Adipocyte (in vitro differentiated cells): Measurements from ENCODE around the gene STK32C.
"Not testable (repeated sequence)": the region's sequence is repeated elsewhere in the genome, so short reads cannot be mapped to it uniquely, and the experiment has no call there.

Experiments
- DNase-seq: peaks from one replicate; pipeline ENCODE4 v3.0.0-alpha.2; 2015; ENCODE audit warnings: low read depth
- H3K27me3 ChIP-seq: replicated peaks from 2 replicates; pipeline ENCODE4 v1.7.0; 2013; ENCODE audit warnings: mild to moderate bottlenecking, low read length, moderate library complexity; ENCODE audit not compliant: control insufficient read depth, insufficient read depth
- H3K36me3 ChIP-seq: 2 replicates; pipeline ENCODE4 v1.7.0; 2013; ENCODE audit warnings: low read length, mild to moderate bottlenecking, moderate library complexity; ENCODE audit not compliant: control insufficient read depth, insufficient read depth, severe bottlenecking
- H3K4me1 ChIP-seq: 2 replicates; pipeline ENCODE4 v1.7.0; 2013; ENCODE audit warnings: mild to moderate bottlenecking, low read length, moderate library complexity; ENCODE audit not compliant: control insufficient read depth, insufficient read depth
- H3K4me3 ChIP-seq: 2 replicates; pipeline ENCODE4 v1.7.0; 2013; ENCODE audit warnings: mild to moderate bottlenecking, low read length, moderate library complexity
- H3K9ac ChIP-seq: 2 replicates; pipeline ENCODE4 v1.7.0; 2013; ENCODE audit warnings: mild to moderate bottlenecking, low read length, moderate library complexity
- H3K9me3 ChIP-seq: 2 replicates; pipeline ENCODE4 v1.7.0; 2013; ENCODE audit warnings: mild to moderate bottlenecking, low read length, moderate library complexity; ENCODE audit not compliant: control insufficient read depth

STK32C gene

DNA sequence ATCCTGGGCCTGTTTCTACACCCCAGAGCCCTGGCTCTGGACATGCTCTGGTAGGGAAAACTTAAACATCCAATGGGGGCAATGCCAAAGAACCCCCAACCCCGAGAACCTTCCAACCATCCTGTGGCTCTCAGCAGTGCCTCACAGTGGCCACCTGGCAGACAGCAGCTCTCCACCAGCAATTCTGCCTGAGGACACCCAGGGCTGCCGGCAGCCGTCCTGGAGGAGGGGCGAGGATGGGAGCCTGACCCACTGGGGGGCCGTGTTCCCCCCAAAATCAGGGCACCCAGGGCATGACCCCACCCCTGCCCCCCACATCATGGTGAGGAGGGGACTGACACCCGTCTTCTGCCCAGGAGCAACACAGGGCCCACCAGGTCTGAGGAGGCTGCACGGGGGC is 88.3 kb downstream of the STK32C start:
- DNase-seq, result no peak
- Histone ChIP-seq H3K36me3 (no peaks in the 10 kb centered on the region), H3K9me3 (no peaks in the 10 kb centered on the region), H3K4me1 (no peaks in the 10 kb centered on the region), H3K27me3 (no peaks in the 10 kb centered on the region), H3K9ac (no peak overlapping the region), H3K4me3 (no peak overlapping the region)

- not testable (repeated sequence) for H3K4me3 ChIP-seq, H3K36me3 ChIP-seq, H3K9me3 ChIP-seq, H3K9ac ChIP-seq, H3K4me1 ChIP-seq, DNase-seq, H3K27me3 ChIP-seq
Observed at GRCh38 chr10:132216441-132216840, 91.3 kb downstream of the STK32C start.

- Histone ChIP-seq H3K36me3 (no peaks in the 10 kb centered on the region), H3K4me3 (no peak overlapping the region), H3K27me3 (no peaks in the 10 kb centered on the region), H3K9ac (no peak overlapping the region), H3K4me1 (no peaks in the 10 kb centered on the region), H3K9me3 (peaks cover 7% of the 10 kb centered on the region)
- no peak for DNase-seq
Observed at GRCh38 chr10:132213917-132214316, 93.8 kb downstream of the STK32C start.

DNA sequence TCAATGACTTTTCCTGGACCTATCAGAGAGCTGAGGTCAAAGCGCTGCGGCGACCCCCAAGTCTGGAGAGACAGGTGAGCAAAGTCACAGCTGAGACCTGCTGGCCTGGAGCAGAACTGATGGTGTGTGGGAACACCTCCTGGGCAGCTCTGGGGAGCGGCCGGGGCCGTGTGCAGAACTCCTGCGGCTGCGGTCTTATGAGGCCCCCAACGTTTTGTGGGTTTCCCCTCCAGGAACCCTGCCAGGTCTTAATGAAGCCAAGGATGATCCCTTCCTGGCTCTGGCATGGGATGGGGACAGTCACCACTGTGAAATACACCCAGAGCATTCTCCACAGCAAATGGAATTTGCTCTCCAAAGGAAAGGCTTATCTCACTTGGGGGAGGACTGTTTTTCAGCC is 94.9 kb downstream of the STK32C start:
- Histone ChIP-seq H3K27me3 (no peaks in the 10 kb centered on the region), H3K9me3 (peaks cover 7% of the 10 kb centered on the region), H3K36me3 (no peaks in the 10 kb centered on the region), H3K4me1 (no peaks in the 10 kb centered on the region), H3K9ac (no peak overlapping the region), H3K4me3 (no peak overlapping the region)
- no peak for DNase-seq

DNA sequence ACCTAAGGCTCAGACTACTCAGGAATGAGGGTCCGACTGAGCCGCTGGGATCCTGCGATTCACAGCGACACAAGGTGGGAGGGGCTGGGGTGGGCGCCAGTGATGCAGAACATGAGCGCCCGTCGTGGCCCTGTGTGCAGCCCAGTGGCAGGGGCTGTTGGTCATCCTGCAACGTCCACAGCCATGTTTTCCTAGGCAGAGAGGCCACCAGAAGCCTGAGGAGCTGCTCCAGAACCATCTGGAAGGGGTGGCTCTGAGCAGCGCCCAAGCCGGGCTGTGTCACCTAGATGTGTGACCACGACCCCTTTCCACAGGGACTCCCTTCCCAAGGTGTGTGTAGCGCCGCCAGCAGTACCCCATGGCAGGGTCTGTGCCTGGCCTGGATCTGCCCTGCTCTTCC is 96.5 kb downstream of the STK32C start:
- no peak for DNase-seq
- Histone ChIP-seq H3K4me3 (no peak overlapping the region), H3K36me3 (no peaks in the 10 kb centered on the region), H3K27me3 (no peaks in the 10 kb centered on the region), H3K9me3 (peaks cover 7% of the 10 kb centered on the region), H3K9ac (no peak overlapping the region), H3K4me1 (no peaks in the 10 kb centered on the region)

GRCh38 chr10:132210766-132211165 is 97.0 kb downstream of the STK32C start:
- Histone ChIP-seq H3K4me3 (no peak overlapping the region), H3K27me3 (no peaks in the 10 kb centered on the region), H3K9me3 (peaks cover 7% of the 10 kb centered on the region), H3K36me3 (no peaks in the 10 kb centered on the region), H3K9ac (no peak overlapping the region), H3K4me1 (no peaks in the 10 kb centered on the region)
- no peak for DNase-seq

DNA sequence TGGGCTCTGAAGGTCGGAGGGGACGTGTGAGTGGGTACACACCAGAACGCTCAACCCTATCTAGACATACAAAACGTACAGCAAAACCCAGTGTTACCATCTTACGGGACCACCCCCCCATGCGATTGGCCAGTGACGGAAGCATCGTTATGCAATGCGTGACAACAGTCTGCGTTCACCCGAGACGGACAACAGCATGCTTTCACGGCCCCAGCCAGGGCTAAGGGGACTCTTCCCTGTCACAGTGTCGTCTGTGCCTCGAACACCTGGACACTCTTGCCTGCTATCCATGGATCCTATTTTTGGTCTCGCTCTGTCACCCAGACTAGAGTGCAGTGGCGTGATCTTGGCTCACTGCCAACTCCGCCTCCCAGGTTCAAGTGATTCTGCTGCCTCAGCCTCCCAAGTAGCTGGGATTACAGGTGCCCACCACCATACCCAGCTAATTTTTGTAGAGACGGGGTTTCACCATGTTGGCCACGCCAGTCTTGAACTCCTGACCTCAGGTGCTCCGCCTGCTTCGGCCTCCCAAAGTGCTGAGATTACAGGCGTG is 97.7 kb downstream of the STK32C start:
- peaks cover 7% of the 10 kb centered on the region for H3K9me3 ChIP-seq
- no peak overlapping the region for H3K9ac ChIP-seq
- DNase-seq, result no peak
- no peak overlapping the region for H3K4me3 ChIP-seq
- no peaks in the 10 kb centered on the region for H3K36me3 ChIP-seq
- H3K27me3 ChIP-seq, result no peaks in the 10 kb centered on the region
- no peaks in the 10 kb centered on the region for H3K4me1 ChIP-seq

GRCh38 chr10:132209130-132209529 is 98.6 kb downstream of the STK32C start:
- Histone ChIP-seq H3K9ac (no peak overlapping the region), H3K4me1 (no peaks in the 10 kb centered on the region), H3K27me3 (no peaks in the 10 kb centered on the region), H3K36me3 (no peaks in the 10 kb centered on the region), H3K4me3 (no peak overlapping the region), H3K9me3 (peaks cover 7% of the 10 kb centered on the region)
- peak; percentile 30 for DNase-seq

DNA sequence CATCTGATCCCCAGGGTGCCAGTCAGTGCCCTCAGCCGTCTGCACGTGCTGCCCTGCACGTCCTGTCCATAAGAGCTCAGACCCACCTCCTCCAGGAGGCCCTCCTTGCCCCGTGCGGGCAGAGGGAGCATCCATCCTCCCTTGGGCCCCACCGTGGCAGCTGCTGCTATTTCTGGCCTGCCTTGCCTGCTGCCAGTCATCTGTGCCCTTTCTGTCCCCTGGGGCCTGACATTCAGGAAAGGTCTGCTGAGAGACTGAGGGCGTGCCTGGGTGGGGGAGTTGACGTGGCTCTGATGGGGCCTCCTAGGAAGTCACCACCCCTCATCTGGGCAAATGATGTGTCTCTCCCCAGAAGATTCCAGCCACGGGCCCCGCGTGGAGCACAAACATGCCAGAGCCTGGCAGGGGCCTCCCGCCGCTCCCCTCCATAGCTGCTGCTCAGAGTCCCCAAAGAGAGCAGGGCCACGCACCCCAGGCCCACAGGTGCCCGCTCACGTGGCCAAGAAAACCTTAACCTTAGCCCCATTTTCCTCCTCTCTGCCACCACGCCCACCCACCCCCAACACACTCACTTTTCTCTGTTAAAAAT is 99.2 kb downstream of the STK32C start:
- DNase-seq, result no peak
- Histone ChIP-seq H3K27me3 (no peaks in the 10 kb centered on the region), H3K9ac (no peak overlapping the region), H3K9me3 (peaks cover 4% of the 10 kb centered on the region), H3K4me3 (no peak overlapping the region), H3K4me1 (no peaks in the 10 kb centered on the region), H3K36me3 (no peaks in the 10 kb centered on the region)

DNA sequence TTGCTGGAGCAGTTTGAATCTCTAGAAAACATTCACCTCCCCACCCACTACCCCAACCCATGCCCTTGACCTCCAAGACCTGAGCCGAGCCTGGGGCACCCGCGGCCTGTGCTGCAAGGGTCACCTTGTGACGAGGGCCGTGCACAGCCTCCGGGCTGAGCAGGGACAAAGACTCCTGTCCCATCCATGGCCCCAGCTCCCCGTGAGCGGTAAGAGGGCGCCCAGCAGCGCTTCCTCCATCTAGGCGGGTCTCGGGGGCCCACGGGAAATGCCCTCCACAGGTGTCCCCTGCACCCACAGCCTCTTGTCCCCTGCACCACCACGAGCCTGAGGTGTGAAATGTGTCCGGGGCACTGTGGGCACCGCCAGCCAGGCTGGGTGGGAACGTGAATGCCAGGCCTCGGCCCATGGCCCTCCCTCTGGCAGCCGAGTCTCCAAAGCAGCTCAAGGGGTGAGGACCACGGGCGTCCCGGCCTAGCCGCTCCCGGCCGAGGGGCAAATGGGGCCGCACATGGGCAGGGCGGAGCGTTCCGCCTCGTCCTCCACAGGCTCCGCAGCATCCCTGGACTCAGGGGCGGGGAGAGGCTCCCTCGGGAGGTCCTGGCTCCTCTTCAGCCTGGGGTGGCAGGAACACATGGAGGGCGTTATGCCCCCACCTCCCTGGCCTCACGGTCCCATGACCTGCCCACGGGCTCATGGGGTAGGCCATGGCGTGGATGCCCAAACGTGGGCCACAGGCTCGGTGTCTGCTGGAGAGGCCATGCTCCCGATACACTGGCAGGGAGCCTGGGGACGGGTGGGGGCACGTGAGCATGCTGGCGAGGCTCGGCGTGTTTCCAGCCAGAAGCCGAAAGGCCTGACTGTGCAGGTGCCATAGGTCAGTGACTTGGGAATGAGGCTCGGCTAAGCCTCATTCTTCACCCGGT is 100.0 kb downstream of the STK32C start:
- Histone ChIP-seq H3K36me3 (peaks cover 2% of the 10 kb centered on the region), H3K9ac (no peak overlapping the region), H3K9me3 (no peaks in the 10 kb centered on the region), H3K4me3 (no peak overlapping the region), H3K27me3 (no peaks in the 10 kb centered on the region), H3K4me1 (no peaks in the 10 kb centered on the region)
- DNase-seq, result no peak

DNA sequence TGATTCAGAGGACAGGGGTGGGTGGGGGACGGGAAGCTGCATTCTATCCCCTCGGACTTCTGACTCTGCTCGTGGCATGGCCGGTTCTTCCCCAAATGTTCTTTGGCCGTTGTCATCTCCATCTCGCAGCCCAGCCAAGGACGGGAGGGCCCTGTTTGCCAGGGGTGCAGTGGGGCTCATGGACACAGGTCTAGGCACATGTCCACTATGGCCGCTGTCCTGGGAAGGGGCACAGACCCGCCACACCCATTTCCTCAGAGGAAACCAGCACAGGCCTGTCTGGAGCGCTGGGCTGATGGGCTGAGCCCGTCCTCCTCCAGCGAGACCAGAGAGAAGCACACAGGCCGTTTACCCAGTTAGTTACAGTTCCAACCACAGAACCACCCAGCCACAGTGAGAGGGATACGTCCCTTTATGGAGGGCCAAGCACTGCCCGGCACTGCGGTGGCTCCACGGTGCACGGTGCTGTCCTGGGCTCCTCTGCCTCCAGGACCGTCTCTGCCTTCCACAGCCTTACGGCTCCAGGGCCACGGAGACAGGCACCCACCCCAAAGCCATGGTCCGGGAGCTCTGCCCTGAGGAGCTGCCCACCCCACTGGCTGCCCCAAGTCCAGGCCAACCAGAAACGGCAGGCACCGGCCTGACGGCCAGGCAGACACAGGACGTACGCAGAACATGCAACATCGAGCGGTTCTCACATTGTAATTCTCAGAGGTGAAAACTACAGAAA is 100.8 kb downstream of the STK32C start:
- H3K36me3 ChIP-seq, result peaks cover 3% of the 10 kb centered on the region
- DNase-seq, result no peak
- H3K27me3 ChIP-seq, result no peaks in the 10 kb centered on the region
- H3K9ac ChIP-seq, result no peak overlapping the region
- H3K9me3 ChIP-seq, result no peaks in the 10 kb centered on the region
- no peaks in the 10 kb centered on the region for H3K4me1 ChIP-seq
- H3K4me3 ChIP-seq, result no peak overlapping the region
